Small intestine (tissue), 7 donors: Measurements from ENCODE around the gene LRCH2. TPM values are rescaled to one million over a fixed set of nuclear protein-coding genes. Genes with fewer than 3 reads are reported as not detected.

Experiments used
- DNase-seq, 2 donors: peaks; one replicate each; pipeline versions ENCODE4 v3.0.0 to v3.0.0-alpha.2; 2013
- FAIRE-seq: peaks from 2 replicates; lab custom pipeline; 2012; peaks lifted over from hg19 to GRCh38; lab: Jason Lieb, UNC
- H3K27ac ChIP-seq, 3 donors: one replicate each; pipeline ENCODE4 v1.5.1; 2013; ENCODE audit warnings: low read length in 2 of 3, mild to moderate bottlenecking in 2 of 3, control low read depth in 1 of 3, inconsistent platforms in 1 of 3, low read depth in 1 of 3, moderate library complexity in 1 of 3
- H3K27me3 ChIP-seq, 3 donors: one replicate each; pipeline ENCODE4 v1.6.1; 2013; ENCODE audit warnings: low read length in 3 of 3, inconsistent platforms in 1 of 3; ENCODE audit not compliant: control insufficient read depth in 3 of 3, insufficient read depth in 3 of 3
- H3K36me3 ChIP-seq, 3 donors: one replicate each; pipeline ENCODE4 v1.6.1; 2013; ENCODE audit warnings: low read length in 3 of 3, inconsistent platforms in 1 of 3, low read depth in 1 of 3, mild to moderate bottlenecking in 1 of 3, moderate library complexity in 1 of 3; ENCODE audit not compliant: control insufficient read depth in 3 of 3, insufficient read depth in 2 of 3
- H3K4me1 ChIP-seq, 3 donors: one replicate each; pipeline ENCODE4 v1.6.1; 2013; ENCODE audit warnings: low read length in 2 of 3, inconsistent platforms in 1 of 3, low read depth in 1 of 3, mild to moderate bottlenecking in 1 of 3, moderate library complexity in 1 of 3; ENCODE audit not compliant: control insufficient read depth in 3 of 3, insufficient read depth in 2 of 3
- H3K4me3 ChIP-seq, 3 donors: one replicate each; pipeline ENCODE4 v1.5.1; 2013; ENCODE audit warnings: low read length in 3 of 3, control low read depth in 1 of 3, inconsistent platforms in 1 of 3, low read depth in 1 of 3, mild to moderate bottlenecking in 1 of 3, moderate library complexity in 1 of 3
- H3K9me3 ChIP-seq, 2 donors: one replicate each; pipeline ENCODE4 v1.6.1; 2013; ENCODE audit warnings: low read depth in 1 of 2, low read length in 1 of 2; ENCODE audit not compliant: control insufficient read depth in 2 of 2, insufficient read depth in 1 of 2
- WGBS, 3 donors: extraction: QIAGEN DNeasy Blood & Tissue Kit; methylation state at CpG; one replicate each; pipeline ENCODE4 v1.1.7; 2013; 5-methylcytosine and 5-hydroxymethylcytosine counted together
- polyA plus RNA-seq, 4 donors: library from polyadenylated mRNA; stranded (reverse) in 3 of 4; unstranded in 1 of 4; fragments of 200-250 nt in 3 of 4; fragments of 120-200 nt in 1 of 4; gene quantifications; one replicate each; pipeline versions ENCODE4 v1.2.1 to v1.2.3, GENCODE V29; 2013
- donor health status: healthy with polysubstance abuse.
- donor health status: control.
- donor health status: control.
- donor health status: Bipolar disorder and iron deficiency.
- donor health status: healthy.

The LRCH2 gene
- polyA plus RNA-seq, 4 donors: 0.54 to 1.5 (median 1.1) TPM; not detected in 1

GRCh38 chrX:115191490-115192243 lies 42.2 kb downstream of the LRCH2 start:
- FAIRE-seq (no peak), DNase-seq (no peak)
- 94 to 96% (median 96%) methylated on average over 48 to 64 of the region's 64 CpGs for WGBS, 3 donors
- Histone ChIP-seq H3K4me3 (no peak overlapping the region), H3K27me3 (no peaks in the 10 kb centered on the region), H3K4me1 (no peaks in the 10 kb centered on the region), H3K9me3 (peaks cover 0 to 22% of the 10 kb centered on the region in 2 donors), H3K27ac (no peak overlapping the region), H3K36me3 (no peaks in the 10 kb centered on the region)

GRCh38 chrX:115190636-115191489 lies 43.0 kb downstream of the LRCH2 start:
- Histone ChIP-seq H3K36me3 (no peaks in the 10 kb centered on the region), H3K4me1 (no peaks in the 10 kb centered on the region), H3K27me3 (no peaks in the 10 kb centered on the region), H3K27ac (no peak overlapping the region), H3K9me3 (peaks cover 0 to 22% of the 10 kb centered on the region in 2 donors), H3K4me3 (no peak overlapping the region)
- DNase-seq (no peak), FAIRE-seq (no peak)
- WGBS, 3 donors: 93 to 96% (median 95%) methylated on average over 45 to 64 of the region's 64 CpGs

GRCh38 chrX:115189646-115190635 lies 44.0 kb downstream of the LRCH2 start:
- no peak overlapping the region for H3K4me3 ChIP-seq
- no peak for FAIRE-seq
- H3K9me3 ChIP-seq: peaks cover 0 to 22% of the 10 kb centered on the region in 2 donors
- H3K27me3 ChIP-seq: no peaks in the 10 kb centered on the region
- no peaks in the 10 kb centered on the region for H3K4me1 ChIP-seq
- no peak overlapping the region for H3K27ac ChIP-seq
- no peak for DNase-seq
- 95 to 97% (median 96%) methylated on average over 48 to 76 of the region's 76 CpGs for WGBS, 3 donors
- no peaks in the 10 kb centered on the region for H3K36me3 ChIP-seq

GRCh38 chrX:115189110-115189509 lies 44.8 kb downstream of the LRCH2 start, which contains the start of gene RBMXL3:
RBMXL3 (plus strand) TSS chrX:115189410; CDS start chrX:115189442, 32 bp downstream.
- Histone ChIP-seq H3K4me3 (no peak within 1 kb of the TSS), H3K27ac (no peak within 1 kb of the TSS), H3K4me1 (no peaks in the 10 kb centered on the region), H3K27me3 (no peaks in the 10 kb centered on the region), H3K36me3 (no peaks in the 10 kb centered on the region), H3K9me3 (peaks cover 0 to 22% of the 10 kb centered on the region in 2 donors)
- no peak for FAIRE-seq
- WGBS, 3 donors: 94 to 96% (median 95%) methylated on average over 16 of the region's 16 CpGs
- DNase-seq: no peak

- no peak for DNase-seq
- Histone ChIP-seq H3K36me3 (no peaks in the 10 kb centered on the region), H3K4me3 (no peak overlapping the region), H3K27ac (no peak overlapping the region), H3K27me3 (no peaks in the 10 kb centered on the region), H3K4me1 (no peaks in the 10 kb centered on the region), H3K9me3 (no peaks in the 10 kb centered on the region)
- FAIRE-seq: no peak
- WGBS, 3 donors: 79 to 93% (median 86%) methylated on average over 2 of the region's 2 CpGs
These were observed 49.9 kb downstream of the LRCH2 start for GRCh38 chrX:115183980-115184379.

- Histone ChIP-seq H3K27ac (no peak overlapping the region), H3K9me3 (no peaks in the 10 kb centered on the region), H3K27me3 (no peaks in the 10 kb centered on the region), H3K4me3 (no peak overlapping the region), H3K4me1 (no peaks in the 10 kb centered on the region), H3K36me3 (no peaks in the 10 kb centered on the region)
- no peak for DNase-seq
- 39 to 89% (median 86%) methylated on average over 1 of the region's 1 CpG for WGBS, 3 donors
- FAIRE-seq: no peak
These were observed 55.4 kb downstream of the LRCH2 start for GRCh38 chrX:115178473-115178872.

GRCh38 chrX:115177932-115178331 lies 56.0 kb downstream of the LRCH2 start:
- Histone ChIP-seq H3K27me3 (no peaks in the 10 kb centered on the region), H3K4me1 (no peaks in the 10 kb centered on the region), H3K27ac (no peak overlapping the region), H3K36me3 (no peaks in the 10 kb centered on the region), H3K4me3 (no peak overlapping the region), H3K9me3 (no peaks in the 10 kb centered on the region)
- FAIRE-seq: no peak
- WGBS, 3 donors: 81 to 91% (median 82%) methylated on average over 4 of the region's 4 CpGs
- no peak for DNase-seq
